NCI-H345 (cell line): ENCODE measurements around the gene SPTSSB.
A peak's percentile ranks its signal among the peaks of the same experiment; 100 is the strongest.

Experiments used
- DNase-seq: peaks from one replicate; lab custom pipeline; 2025; lab: John Stamatoyannopoulos, UW

The SPTSSB gene

DNA sequence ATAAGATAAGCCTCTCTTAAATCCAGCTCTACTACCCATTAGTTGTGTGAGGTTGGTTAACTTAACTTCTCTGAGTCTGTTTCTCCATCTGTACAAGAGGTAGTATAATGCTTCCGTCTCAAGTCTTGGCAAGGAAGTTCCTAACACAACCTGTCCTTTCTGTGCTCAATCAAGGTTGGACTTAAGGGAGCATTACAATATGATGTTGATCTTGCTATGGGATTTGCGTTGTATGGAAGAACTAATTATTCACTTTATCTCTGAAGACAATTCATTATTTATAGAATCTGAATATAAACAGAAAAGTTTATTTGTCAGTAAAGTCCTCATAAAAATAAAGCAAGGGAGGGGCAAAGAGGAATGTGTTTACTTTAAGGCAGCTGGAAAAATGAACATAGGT lies 18.9 kb upstream of the SPTSSB start:
- no peak for DNase-seq

DNA sequence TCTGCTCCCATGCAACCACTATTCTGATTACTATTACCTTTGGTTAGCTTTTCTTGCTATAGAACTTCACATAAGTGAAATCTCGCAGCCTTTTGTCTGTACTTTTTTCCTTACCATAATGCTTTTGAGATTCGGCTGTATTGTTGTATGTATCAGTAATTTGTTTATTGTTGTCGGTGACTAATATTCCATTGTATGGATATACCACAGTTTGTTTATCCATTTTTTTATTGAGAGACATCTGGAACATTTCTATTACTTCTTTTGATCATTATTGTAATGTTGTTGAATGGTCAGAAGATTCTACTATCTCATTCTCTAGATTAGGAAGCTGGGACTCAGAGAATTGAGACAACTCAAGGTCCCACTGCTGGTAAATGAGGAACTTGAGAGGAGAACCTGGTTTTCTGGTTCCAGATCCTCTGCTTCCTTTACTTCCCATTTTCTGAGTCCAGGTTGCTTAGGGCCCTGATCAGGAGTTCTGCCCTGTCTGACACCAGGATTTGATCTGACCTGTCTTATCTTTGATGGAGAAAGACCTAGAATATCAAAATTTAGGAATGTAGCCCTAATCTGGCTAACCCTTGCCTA lies 18.2 kb upstream of the SPTSSB start:
- no peak for DNase-seq

DNA sequence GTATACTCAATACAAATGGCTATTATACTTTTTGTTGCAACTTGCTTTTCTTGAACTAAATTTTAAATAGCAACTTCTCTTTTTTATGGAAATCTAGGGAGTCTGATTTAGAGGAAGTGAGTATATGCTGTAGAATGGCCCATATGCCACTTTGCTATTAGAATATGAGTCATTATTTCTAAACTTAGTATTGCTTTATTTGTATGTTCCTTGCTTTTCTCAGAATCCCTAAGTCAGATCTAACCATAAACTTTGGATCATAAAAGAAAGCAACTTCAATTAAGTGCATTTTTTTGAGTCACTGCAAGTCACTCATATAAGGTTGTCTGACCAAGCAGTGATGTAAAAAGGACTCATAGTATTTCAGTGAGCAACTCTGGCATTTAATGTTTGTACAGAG lies 17.5 kb upstream of the SPTSSB start:
- DNase-seq, result no peak

DNA sequence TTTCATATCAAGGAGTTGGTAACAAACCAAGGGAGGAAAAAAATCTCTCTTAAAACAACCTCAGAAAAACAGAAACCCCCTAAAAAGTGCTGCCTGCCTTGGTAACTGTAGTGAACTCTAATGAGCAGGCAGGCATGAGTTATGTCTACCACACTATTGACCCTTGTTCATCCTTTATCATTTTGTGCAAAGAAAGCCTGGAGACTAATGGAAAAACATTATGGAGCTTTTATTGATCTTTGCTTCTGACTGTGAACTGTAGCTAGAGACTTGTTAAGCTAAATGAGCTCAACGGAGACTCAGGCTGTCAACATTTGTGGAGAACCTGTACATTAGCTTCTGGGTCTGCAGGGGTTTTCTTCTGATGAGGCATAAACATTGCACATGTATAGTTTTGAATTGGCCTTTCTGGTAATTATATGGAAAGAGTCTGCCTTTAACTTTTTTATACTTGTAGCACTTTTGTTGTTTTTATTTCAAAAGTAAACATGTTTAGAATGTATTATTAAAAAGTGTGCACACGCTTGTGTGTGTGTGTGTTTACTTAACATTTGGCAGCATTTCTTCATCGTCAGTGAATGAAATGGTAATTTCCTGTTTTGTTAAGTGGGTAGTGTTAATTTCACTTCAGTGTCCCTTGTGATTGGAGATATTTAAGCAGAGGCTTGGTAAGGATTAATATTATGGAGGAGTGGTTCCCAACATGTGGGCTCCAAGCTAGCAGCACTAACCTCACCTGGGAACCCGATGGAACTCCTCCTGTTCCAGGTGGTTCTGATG lies 15.9 kb upstream of the SPTSSB start:
- no peak for DNase-seq

DNA sequence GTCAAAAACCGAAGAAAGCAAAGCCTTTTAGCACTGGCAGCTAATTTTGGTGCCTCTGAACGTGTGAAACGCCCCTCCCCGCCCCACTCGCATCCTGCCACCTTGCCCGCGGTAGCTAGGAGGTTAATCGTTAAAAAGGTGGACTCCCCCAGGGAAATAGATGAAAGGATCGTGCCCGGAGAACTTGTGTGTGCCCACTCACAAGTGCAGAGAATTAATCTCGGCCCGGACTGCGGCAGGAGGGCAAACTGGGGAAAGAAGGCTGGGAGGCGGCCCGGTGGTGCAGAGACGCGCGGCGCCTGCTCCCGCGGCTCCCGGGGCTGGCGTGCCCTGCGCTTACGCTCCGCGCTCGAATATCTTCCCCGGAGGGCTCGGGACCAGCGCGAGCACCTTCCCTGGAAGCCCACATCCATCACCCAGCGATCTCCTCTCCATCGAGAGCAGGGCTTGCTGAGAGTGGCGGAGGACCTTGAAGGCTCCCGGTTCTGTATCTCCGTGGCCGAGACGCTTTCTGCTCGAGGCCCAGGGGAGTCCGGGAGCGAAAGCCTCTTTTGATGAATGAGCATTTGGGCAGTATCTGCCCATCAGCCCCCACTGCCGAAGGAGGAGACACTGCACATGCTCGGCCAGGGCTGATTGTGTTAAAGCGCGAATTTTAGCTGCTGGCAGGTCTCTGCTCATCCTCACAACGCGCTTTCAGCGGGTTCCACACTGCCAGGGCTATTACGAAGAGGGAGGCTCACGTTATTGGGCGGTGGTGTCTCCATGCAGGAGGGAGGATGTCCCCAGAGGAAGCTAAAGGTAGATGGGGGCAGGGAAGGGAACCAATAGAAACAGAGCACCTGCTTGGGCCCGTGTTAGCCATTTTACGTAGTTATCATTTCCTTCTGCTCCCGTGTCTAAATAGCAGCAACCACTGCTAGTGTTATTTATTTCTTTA lies 1.3 kb upstream of the SPTSSB start:
- DNase-seq, result peak; percentile 78

DNA sequence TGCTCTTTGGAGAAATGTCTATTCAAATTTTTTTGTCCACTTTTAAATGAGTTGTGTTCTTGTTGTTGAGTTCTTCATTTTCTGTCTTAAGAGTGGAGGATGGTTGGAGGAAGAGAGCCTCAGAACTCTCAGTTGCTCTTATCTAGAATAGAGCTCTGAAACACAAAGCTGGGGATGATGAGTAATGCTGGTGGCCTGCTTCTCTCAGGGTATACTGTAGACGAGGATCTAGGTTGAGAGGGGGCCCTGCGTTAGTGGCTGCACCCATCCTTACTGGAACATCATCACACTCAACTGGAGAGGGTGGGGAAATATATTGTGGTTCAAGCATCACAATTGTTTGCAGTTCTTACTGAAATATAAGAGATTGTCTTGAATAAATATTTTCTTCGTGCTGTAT lies 1.8 kb downstream of the SPTSSB start:
- DNase-seq, result no peak

DNA sequence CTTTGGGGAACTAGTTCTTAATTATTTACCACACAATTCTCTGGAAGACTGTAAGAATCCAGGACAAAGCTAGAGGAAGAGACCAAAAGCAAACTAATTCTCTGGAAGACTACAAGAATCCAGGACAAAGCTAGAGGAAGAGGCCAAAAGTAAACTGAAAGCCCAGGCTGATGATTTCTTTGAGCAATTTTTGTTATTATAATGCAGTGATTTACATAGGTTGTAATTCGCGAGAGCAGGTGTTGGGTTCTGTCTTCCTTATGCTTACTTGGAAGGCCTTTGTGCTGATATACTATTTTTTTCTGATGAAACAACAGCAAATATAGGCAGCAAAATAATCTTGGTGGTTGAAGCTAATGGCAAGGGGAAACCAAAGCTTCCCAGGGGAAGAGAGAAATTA lies 5.2 kb downstream of the SPTSSB start:
- no peak for DNase-seq

DNA sequence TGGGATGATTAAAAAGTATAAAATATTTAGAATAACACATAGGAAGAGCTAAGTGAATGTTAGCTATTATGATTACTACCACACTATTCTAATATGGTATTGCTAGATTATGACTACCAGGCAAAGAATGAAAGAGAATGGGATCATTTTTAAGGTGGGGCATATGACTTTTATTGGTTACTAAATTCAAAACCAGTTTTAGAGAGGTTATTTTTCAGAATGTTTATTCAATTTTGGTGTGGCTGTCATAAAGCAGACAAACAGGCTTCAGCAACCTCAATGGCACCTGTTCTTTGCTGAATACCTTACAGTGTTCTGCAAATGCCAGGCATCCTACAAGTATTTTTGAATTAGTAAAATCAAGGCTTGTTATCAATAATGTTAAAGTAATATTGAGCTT lies 12.8 kb downstream of the SPTSSB start:
- no peak for DNase-seq

DNA sequence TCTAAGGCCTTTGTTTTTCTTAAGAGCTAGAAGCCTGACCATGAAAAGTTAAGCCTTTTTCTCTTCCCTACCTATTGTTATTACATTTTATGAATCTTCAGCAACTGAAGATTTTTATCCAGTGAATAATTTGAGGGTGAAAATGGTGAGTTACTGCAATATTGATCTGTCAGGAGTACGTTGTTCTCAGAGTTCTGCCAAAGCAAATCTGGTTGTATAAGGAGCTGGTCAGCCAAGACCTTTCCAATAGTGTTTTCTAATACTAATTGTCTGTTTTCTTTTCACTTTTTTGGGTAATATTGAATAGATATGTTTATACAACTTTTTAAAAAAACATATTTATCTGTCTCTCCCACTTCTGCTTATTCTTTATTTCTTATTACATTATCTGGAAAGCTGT lies 15.0 kb downstream of the SPTSSB start:
- DNase-seq, result no peak

DNA sequence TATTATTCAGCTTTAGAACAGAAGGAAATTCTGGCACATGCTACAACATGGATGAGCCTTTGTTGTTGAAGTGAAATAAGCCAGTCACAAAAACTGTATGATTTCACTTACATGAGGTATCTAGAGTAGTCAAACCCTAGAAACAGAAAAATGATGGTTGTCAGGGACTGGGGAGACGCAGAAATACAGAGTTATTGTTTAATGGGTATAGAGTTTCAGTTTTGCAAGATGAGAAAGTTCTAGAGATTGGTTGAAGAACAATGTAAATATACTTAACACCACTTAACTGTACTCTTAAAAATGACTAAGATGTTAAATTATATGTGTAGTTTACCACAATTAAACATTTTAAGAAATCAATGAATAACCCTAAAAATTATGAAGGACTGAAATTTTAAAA lies 15.8 kb downstream of the SPTSSB start:
- no peak for DNase-seq

DNA sequence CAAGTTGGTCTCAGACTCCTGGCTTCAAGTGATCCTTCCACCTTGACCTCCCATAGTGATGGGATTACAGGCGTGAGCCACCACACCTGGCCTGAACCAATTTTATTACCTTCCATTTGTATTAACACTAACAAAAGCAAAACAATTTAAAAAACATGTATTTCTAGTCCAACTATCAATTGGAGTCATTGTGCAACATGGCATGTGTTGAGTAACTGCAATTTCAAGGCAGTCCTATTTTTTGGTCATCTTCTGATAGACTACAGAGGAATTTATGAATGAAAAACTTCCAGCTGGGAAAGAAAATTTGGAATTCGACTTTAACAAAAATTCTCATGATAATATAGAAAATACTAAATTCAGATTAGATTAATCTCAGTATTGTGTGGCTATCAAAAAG lies 16.8 kb downstream of the SPTSSB start:
- DNase-seq, result no peak

DNA sequence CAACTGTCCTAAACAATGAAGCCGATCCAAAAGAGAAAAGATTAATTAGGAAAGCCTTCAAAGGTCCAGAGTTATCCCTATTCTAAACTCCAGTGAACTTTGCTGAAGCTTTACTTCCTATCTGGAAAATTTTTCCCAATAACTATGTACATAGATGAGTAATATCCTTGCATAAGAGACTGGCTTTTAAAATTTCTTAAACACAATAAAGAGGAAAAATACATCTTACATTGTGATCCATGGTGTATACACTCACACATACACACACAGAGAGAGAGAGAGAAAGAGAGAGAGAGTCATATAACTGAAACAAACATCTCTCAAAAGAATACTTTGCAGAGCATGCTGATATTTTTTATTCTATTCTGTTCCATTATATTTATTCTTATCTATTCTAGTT lies 20.0 kb downstream of the SPTSSB start:
- no peak for DNase-seq

DNA sequence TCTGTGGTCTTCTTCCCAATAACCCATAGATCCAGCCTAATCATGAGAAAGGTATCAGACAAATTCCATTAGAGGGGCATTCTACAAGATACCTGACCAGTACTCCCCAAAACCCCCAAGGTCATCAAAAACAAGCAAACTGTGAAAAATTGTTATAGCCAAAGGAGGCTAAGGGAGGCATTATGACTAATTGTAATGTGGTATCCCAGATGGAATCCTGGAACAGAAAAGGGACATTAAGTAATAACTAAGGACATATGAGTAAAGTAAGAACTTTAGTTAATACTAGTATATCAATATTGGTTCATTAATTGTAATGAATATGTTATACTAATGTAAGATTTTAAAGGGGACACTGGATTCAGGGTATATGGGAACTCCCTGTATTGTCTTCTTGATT lies 20.4 kb downstream of the SPTSSB start:
- no peak for DNase-seq

DNA sequence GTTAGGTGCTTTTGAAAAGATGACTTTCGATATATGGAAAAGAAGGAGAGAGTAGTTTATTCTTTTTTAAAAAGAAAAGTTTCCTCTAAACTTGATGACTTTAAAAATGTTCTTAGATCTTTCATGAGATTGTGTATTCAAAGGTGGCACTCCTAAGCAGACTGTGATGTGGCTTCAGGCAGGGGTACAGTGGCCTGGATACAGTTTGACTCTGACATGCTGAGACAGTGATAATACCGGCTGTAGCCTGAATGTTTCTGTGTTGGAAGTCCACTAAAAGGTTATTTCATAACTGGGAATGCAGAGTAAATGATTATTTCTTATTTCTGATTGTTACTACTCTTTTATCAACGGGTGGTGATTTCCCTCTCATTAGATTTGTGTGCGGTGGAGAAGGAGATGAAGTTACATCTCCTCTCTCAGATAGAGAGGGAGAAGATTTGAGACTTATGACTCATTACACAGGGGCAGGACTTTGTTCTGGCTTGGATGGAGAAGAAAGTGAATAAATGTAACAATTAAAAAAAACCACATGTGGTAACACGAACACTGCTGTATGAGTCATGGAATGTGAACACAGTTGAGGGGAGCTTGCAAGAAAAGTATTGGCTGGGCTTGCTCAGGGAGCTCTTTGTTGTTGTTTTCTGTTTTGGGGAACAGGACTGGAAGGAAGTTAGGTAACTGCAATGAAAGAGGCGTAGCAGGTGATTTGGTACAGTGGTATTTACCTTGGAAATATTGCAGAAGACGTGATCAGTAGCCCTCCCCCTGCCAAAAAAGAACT lies 21.6 kb downstream of the SPTSSB start:
- DNase-seq, result no peak

DNA sequence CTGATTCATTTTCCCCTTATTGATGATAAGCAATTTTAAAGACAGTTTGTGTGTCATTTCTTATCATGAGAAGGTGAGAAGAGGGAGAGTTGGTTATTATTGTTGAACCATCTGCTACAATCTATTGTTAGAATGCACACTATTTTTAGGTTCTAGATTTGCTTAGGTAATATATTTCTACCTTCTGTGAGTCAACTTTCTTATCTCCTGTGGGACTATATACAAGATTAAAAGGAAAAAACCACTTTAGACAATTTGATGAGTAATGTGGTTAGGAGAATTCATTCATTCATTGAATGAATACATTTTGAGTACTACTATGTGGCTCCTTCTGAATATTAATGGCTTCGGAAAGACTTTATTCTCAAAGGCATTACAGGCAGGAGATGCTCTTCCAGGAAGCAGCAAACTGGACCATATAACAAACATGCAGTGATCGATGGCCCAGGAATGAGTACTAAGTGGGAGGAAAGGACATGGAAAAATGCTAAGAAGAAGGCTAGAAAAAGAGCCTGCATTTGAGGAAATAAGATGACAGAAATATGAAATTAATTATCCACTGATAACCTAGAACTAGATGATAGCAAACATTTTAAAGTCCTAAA lies 22.4 kb downstream of the SPTSSB start:
- DNase-seq, result no peak

DNA sequence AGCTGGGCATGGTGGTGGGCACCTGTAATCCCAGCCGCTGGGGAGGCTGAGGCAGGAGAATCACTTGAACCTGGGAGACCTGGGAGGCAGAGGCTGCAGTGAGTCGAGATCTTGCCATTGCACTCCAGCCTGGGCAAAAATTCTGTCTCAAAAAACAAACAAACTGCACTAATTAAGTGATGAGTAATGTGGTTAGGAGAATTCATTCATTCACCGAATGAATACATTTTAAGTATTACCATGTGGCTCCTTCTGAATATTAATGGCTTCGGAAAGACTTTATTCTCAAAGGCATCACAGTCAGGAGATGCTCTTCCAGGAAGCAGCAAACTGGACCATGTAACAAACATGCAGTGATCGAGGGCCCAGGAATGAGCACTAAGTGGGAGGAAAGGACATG lies 23.6 kb downstream of the SPTSSB start:
- DNase-seq, result no peak

DNA sequence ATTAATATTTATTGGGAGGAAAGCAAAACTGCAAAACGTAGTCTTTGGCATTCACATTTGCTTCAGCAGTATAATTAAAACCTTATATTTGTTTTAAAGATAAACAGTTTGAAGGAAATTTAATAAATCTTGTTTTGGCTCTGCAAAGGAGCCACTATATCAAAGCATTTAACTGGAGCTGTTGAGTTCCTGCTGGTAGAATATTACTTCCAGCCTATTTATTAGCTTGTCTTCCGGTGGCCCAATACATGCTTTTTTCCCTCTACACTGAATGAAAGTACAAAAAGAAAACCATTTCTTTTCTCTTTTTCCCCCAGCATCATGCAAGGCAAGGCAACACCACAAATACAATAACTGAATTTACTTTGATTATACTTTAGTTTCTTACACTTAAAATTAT lies 26.3 kb downstream of the SPTSSB start:
- DNase-seq, result no peak

DNA sequence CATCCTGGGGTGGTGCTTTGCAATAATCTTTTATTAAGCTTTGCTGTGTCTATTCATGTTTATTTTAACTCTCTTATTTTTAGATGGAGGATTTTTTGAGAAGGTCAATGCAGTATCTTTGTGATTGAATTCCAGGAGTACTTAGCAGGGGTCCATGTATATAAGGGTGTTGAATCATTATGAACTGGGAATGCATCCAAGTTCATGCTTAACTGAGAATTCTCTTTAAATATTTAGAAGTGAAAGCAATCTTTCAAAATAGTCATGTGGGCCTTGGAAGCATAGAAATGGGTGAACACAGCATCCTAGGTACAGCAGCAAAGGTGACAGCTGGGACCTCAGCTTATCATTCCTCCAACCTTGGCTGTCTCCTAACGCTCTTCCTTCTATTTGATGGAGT lies 27.3 kb downstream of the SPTSSB start:
- DNase-seq, result peak; percentile 57

DNA sequence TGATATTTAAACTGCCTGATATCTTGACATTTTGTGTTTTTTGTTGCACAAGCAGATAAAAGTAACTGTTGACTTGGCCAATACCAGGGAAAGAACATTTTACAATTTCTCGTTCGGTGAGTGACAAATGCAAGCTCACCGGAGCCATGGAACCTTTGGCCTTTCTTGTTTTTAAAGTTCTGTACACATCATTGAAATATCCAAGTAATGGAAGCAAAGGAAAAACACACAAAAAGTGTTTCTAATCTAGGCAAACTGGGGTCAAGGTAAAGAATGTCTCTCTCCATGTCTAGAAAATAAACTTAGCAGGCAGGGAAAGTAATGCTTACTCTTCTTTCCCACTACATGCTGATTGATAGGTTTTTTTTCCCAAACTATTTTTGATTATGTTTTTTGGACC lies 27.8 kb downstream of the SPTSSB start:
- DNase-seq, result no peak

DNA sequence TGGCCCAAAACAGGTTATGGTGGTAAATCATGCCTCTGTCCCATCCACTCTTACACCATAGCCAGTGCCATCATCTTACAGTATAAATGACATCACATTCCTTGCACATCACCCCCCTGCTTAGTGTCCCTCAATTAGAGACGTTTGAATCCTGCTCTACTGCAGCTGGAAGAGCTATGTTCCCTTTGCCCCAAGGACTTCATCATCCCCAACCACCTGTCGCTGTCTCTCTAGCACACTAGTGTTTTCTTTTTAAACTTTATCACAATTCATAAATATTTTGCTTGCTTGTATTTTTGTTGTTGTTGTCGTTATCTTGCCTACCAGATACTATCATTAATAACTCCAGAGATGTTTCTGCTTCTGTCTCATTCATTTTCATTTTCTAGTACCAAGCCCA lies 28.7 kb downstream of the SPTSSB start:
- DNase-seq, result no peak
